ENCODE results near the gene XYLT1.
"Not testable (repeated sequence)": the region's sequence is repeated elsewhere in the genome, so short reads cannot be mapped to it uniquely, and the experiment has no call there.

XYLT1 gene

DNA sequence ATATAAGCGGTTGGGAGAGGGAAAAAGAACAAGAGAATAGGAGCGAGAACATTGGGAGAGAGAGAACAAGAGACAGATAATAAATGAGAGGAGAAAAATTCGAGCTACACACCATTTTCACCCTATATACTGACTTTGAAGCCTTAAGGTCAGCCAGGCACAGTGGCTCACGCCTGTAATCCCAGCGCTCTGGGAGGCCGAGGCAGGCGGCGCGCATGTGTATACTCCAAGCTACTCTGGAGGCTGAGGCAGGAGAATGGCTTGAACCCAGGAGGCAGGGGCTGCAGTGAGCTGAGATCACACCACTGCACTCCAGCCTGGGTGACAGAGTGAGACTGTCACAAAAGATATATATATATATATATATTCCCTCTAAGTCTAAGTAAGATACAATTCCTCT is 164.5 kb downstream of the XYLT1 start:
- not testable (repeated sequence) for DNase-seq (ENCODE audit: low read depth)

DNA sequence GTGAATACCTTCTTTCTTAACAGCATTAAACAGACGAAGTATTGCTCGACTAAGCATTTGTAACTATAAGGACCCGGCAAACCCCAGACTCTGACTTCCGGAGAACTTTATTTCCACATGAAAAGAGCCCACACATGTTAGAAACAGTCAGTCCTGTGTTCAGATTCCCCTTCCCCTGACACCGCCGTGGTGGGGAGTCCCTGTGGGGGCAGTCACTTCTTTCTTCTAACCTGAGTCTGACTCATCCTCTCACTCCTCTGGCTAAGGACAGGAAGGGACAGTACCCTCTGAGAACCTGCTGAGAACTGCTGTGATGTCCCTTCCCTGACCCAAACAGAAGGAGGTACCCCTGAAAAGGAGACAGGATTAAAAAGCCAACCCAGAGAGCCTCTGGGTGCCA is 165.1 kb downstream of the XYLT1 start:
- DNase-seq (ENCODE audit: low read depth) = no peak

DNA sequence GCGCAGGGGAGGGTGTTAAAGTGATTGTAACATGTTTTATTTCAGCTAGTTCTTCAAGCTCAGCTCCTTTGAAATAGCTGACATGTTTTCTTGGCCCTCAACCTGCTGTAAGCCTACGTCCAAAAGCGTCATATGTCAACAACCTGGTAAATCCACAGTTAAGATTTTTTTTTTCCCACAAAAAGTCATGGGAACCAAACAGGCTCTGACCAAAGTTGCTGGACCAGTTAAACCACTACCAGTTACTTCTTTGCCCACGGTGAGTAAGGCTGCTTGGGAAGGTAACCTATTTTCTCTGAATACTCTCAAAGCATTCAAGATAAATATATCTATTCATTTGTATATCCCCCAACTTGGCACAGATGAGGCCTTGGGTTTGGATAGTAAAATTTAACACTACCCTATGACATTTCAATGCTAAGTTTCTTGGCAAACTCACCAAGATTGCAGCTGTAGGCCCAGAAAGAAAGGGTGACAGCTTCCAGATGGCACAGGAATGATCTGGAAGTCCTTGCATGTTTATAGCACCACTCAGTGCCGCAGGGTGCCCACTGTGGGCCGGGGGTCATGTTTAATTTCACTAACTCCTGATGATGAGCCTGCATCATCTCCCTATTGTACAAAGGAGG is 166.2 kb downstream of the XYLT1 start:
- no peak for DNase-seq (ENCODE audit: low read depth)

DNA sequence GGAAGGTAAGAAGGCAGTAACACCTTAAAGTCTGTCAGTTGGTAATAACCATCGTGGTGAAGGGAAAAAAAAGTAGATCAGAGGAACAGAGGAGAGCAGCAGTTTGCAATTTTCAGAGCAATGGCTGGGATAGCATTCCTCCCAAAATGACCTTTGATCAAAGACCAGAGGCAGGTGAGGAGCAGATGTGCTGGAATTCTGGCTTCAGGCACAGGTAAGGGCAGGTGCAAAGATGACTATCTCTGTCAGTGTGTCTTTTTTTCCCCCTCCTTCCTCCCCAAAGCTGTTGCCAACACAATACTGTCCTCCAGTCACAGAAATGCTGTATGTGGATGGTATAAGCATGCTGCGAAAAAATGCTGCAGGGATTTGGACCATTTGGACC is 166.7 kb downstream of the XYLT1 start:
- DNase-seq (ENCODE audit: low read depth) = no peak

DNA sequence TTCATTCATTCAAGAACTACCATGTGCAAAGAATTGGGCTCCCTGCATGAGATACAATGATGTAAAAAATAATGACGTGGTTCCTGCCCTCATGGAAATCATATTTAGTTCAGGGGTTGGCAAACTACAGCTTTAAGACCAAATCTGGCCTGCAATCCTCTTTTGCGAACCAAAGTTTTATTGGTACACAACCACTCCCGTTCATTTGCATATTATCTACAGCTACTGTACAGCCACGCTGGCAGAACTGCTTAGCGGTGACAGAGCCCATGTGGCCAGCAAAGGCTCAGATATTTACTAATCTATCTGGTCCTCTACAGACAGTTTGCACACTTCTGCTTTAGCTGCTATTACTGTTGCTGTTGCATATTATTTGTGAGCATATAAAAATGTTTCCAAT is 167.7 kb downstream of the XYLT1 start:
- DNase-seq (ENCODE audit: low read depth) = no peak

DNA sequence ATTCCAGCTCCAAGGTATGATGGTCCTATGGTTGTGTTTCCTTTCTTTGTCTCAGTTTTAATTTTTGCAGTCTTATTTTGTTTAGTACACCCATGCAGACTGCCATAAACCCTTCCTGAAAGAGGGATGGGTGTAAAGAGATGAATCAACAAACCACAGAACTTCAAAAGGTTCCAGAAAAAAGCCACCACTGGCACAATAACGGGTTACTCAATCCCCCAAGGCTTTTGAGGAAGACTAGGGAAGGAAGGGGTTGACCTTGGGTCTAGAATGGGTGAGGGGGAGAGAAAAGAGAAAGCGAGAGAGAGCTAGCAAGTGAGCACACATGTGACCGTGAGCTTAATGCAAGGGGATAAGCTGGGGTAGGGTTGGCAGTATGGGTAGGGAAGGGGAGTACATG is 168.1 kb downstream of the XYLT1 start:
- no peak for DNase-seq (ENCODE audit: low read depth)

DNA sequence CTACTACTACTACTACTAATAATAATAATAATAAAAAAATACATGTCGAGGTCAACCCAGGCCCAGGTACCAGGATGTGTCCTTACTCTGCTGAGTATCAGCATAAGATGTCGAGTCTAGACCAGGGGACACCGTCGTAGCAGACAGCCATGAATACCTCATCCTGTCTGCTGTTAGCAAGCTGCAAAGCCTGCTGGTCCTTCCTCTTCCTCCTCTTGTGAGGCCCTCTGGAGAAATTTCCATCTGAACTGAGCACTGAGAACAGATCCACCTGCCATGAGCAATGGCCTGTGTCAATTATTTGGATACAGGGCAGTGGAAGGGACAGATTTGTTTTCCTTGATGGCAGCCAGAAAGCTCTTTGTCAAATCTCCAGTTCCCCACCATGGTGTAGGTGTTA is 168.5 kb downstream of the XYLT1 start:
- DNase-seq (ENCODE audit: low read depth) = no peak

DNA sequence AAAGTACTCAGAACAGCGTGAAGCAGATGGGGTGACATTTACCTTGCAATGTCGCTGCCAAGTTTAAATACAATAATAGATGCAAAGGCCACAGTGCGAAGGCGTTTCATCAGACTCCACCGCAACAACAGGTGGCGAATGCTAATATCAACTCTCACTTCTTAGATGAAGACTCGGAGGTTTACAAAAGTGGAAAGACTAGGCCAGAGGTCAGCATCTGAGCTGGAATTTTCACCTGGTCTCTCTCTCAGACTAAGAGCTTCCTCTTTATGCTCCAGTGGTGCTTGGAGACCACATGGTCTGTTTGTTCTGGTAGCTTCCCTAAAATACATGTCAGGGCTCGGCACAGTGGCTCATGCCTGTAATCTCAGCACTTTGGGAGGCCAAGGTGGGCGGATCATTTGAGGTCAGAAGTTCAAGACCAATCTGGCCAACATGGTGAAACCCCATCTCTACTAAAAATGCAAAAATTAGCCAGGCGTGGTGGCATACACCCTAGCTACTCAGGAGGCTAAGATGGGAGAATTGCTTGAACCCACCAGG is 169.1 kb downstream of the XYLT1 start:
- DNase-seq (ENCODE audit: low read depth) = no peak

DNA sequence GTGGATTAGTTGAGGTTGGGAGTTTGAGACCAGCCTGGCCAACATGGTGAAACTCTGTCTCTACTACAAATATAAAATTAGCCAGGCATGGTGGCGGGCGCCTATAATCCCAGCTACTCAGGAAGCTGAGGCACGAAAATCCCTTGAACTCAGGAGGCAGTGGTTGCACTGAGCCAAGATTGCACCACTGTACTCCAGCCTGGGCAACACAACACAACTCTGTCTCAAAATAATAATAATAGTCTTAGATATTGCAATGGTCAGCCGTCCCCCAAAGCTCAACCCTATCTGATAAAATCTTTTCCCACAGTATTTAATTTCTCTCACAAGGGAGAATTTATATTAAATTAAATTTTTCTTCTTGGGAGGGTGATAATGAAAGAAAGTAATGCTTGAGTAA is 169.6 kb downstream of the XYLT1 start:
- DNase-seq (ENCODE audit: low read depth) = no peak

DNA sequence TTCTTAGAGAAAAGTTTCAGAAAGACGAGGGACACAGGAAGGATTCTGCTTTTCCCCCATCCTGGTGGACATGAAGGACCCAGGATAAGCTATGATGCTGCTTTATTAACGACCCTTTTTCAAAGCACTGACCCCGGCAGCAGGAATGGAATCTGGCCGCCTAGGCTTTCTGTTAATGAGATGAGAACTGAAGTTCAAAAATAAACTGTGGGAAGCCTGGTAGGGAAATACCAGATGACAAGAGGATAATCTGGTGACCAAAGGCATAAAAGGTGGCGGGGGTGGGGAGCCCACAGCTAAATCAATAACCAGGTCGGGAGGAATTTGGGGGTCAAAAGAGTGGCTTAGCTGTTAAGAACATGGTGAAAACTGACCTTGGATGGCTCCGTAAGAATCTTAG is 171.0 kb downstream of the XYLT1 start:
- no peak for DNase-seq (ENCODE audit: low read depth)

DNA sequence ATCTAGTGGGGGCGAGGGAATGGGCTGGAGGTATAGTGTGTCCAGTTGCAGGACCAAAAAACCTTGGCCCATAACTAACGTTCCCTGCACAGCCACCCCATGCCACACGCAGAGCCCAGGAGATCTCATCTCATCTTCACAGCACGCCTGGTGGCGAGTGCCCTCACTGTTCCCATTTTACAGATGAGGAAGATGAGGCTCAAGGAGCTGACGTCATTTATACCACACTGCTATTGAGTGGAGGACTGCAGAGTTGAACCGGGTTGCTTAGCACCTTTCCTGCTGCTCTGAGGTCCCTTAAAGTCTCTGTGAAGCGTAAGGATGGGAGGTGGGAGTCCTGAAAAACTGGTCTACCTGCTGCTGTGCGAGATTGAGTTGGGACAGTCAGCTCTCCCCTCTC is 172.5 kb downstream of the XYLT1 start:
- DNase-seq (ENCODE audit: low read depth) = no peak

DNA sequence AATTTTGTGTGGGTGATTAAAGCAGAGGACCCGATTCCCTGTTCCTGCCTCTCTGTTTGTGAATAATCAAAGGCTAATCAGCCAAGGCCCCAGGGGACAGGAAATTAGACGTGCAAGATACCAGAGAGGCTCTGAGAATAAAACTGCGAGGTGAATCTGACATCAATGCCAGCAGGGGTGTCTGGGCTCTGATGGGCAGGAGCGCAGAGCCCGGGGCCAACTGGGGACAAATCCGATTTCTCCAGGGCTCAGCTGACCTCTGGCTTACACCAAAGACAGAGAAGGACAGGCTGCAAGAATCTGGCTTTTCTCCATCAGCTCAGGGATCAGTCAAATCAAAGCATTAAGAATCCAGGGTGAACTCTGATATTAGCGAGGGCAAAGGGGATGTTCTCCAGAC is 174.3 kb downstream of the XYLT1 start:
- no peak for DNase-seq (ENCODE audit: low read depth)

DNA sequence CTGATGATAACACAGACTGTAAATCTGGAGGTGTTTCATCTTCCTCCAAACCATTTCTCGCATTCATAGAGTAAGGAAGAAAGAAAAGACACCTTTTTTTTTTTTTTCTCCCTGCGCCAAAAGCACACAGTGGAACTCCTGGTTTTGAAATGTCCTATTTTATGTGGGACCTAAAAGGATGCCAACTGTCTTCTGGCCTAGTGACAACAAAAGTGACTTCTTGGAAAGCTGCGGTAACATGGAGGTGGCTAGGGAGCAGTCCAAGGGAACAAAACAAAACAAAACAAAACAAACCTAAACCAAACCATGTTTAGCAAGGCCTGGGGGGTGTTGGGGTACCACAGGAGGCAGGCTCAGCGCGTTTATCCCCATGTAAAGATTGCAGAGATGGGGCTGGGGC is 174.8 kb downstream of the XYLT1 start:
- DNase-seq (ENCODE audit: low read depth) = no peak

DNA sequence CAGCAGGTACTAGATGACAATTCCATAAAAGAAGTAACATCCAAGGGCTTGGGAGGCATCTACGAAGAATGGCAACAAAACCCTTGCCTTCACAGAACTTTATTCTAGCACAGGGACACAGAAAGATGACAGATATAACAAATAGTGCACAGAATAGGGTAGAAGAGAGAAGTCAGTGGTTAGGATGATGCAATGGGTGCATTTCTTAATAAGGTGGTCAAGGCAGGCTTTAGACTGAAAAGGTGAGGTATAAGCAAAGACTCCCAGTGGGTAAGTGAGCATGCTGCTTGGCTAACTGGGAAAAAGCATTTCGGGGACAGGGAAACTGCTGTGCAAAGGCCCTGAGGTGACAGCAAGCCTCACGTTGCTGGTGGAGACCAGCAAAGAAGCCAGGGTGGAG is 175.9 kb downstream of the XYLT1 start:
- no peak for DNase-seq (ENCODE audit: low read depth)

DNA sequence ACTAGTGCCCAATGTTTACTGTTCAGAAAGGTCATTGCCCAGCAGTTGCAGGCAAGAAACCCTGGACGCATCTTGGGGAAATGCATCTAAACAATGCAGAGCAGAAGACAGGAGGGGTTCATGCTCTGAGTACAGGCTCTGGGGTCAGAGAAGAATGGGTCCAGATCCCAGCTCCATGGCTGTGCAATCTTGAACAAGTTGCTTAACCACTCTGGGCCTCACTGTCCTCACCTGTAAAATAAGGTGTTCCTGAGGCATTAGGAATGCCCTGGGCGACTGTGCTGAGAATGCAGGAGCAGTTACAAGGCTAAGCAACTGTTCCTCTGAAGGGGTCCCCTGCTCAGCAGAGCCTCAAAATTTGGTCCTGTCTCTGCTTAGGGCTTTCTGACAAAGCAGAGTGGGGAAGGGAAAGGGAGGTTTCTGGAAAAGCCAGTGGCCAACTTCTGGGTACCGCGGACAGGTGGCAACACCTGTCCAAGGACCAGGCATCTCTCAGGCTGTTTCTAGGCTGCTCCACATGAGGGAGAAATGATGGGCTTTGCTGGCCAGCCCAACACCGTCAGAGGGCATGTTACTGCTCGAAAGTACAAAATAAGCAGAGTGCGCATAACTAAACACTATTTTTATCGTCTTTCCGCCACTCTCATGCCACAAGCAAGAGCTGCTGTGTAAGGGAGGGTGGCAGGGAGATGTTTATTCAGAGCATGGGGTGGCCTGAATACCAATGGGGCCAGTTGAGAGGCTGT is 176.8 kb downstream of the XYLT1 start:
- DNase-seq (ENCODE audit: low read depth) = no peak

DNA sequence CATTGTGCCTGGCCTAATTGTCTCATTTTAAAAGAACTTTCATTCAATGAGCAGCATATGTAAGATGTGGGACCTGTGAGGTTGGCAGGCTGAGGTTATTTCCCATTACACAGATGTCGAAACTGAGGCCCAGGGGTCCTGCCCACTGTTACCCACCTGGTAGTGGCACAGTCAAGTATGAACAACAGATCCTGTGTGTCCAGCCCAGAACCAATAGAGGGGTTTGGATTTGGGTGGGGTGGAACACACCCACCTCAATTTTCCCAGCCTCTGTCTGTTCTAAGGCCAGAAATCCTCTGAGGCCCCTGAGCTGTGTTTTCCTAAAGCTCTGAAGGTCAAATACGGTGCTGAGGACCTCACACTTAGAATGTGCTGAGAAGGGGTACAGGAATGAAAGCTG is 179.5 kb downstream of the XYLT1 start:
- no peak for DNase-seq (ENCODE audit: low read depth)

DNA sequence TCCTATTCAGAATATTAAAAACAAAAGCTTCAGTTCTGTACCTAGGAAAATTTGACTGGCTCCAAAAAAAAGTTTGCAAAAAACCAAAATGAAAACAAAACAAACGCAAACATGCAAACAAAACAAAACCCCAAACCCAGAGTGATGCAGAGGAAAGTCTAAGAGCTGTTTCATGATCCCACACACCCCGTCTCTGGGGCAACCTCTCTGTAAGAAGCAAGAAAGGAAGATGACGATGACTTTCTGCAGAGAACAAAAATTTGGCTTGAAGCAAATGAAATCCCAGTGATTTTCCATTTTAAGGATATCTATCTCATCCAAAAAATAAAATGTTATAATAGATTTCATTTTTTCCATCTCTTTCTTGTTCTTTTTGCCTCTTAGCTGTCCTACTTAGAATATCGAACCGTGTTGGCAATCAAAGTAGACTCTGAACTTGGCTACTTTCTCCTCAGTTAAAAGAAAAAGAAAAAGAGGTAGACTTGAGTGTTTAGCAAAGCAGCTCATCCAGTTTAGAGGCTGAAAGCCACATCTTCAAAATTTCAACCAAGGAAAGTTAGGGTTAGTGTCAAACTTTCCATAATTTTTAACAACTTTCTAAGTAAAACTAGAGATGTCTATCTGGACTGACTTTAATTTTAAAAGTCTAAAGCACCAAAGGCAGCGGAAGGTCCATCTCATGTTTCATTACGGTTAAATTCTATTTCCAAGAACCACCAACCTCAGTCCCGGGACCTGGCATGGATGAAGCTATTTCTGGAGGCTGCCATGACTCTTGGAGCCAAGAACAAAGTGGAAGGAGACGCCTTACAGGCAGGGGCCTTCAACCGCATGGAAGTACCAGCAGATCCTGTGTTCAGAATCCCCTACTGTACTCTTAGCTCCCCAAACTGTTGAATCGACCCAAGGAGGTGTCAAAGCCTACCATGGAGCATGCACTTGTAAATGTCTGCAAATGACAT is 180.8 kb downstream of the XYLT1 start:
- DNase-seq (ENCODE audit: low read depth) = no peak

DNA sequence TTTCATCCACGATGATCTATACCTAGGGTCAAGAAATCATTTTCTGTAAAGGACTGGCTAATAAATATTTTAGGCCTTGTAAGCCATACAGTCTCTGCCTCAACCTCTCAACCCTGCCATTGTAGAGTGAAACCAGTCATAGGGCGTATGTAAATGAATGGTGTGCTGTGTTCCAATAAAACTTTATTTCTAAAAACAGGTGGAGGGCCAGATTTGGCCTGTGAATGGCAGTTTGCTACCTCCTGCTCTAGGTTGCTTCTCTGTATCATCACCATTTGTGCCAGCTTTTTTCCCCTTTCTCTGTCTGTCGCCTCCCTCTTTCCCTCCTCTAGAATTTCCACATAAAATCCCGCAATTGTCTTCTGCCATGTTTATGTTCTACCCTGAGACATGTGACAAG is 181.7 kb downstream of the XYLT1 start:
- no peak for DNase-seq (ENCODE audit: low read depth)

DNA sequence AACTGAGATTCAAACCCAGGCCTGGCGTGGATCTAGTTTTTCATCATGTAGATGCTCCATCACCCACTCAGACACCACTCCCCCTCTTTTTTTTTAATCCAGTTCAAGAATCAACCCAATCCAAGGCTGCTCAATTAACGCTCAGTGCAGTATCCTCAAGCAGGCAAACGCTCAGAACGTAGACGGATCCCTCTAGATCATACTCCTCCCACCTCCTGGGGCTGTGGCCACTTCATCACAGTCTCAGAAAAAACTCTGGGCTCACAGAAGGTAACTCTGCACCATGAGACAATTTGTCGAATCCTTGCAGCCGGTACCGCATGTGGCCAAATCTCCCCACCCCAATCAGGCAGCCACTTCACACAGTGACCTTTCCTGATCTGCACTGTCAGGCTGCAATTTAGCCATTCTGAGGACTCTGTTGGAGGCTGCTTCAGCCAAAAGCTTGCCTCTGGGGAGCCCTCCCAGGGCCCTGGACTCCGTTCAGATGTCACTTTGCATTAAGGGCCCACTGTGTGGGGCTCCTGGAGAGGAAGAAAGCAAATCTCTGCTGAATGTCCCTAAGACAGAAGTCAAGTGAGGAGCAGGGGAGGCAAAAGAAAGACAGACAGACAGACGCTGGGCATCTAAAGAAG is 183.5 kb downstream of the XYLT1 start:
- no peak for DNase-seq (ENCODE audit: low read depth)

DNA sequence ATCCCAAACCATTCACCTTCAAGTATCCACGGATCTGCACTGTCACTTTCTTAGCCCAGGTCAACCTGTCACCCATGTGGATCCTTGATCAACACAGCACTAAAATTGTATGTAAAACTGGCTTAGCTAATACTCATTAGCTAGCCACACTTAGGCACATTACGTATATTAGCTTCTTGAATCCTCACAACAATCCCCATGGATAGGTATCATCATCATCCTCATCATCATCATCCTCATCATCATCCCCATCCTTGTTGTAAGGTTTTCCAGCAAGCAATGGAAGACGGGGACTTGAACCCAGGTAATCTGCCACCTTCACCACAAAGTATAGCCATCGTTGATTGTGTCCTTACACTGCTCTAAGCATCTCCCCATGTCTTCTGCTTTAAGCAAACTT is 184.3 kb downstream of the XYLT1 start:
- DNase-seq (ENCODE audit: low read depth) = no peak

DNA sequence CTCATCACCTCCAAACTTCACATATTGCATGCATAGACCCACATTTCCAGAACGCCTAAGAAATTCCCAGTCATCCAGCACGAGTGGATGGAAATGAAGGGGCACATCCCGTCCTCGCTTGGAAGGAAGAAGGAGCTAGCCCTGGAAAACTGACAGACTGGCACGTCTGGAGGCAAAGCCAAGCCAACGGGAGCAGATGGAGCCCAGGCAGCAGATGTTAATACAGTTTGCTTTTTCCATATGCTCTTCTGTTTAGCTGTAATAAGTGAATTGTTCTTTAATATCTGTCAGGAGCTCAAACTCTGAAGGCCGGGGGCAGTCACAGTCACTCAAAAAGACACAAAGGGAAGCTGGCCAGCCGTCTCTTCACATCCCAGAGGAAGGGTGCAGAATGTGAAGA is 187.7 kb downstream of the XYLT1 start:
- no peak for DNase-seq (ENCODE audit: low read depth)

DNA sequence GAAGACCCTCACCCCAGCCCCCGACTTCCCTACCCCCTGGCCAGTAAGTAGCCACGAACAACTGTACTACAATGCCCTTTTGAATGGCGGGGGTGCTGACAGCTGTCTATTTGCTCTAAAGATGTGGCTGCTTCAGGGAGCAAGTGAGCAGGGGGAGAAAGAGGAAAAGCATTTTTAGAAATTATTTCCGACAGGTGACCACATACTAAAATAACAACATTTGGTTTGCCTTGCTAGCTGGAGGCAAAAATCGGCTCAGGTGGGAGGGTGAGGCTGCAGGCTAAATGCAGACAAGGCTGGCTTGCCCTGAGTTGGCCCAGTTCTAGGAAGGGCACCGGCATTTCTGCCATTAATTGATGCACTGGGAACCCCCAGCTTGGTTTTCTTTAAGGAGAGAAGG is 188.5 kb downstream of the XYLT1 start:
- DNase-seq (ENCODE audit: low read depth) = no peak
